Inferior parietal cortex (tissue), 1 donor: Measurements from ENCODE around the gene ZNF383.
"Not testable (repeated sequence)": the region's sequence is repeated elsewhere in the genome, so short reads cannot be mapped to it uniquely, and the experiment has no call there.

Experiments
- DNase-seq: peaks from one replicate; pipeline ENCODE4 v3.0.0-alpha.2; 2016; ENCODE audit errors: extremely low spot score

Gene ZNF383

GRCh38 chr19:37217775-37218591 lies at the start of gene ZNF383:
Gene ZNF383, plus strand, starts transcription at chr19:37218214. Its CDS starts 12,240 bp downstream, at chr19:37230454.
- peak; percentile 95 for DNase-seq

GRCh38 chr19:37172368-37173366 lies 45.3 kb upstream of the ZNF383 start, which contains the start of gene ZNF585A:
Gene ZNF585A, minus strand, starts transcription at chr19:37172695. Its CDS starts 2,785 bp downstream, at chr19:37169910.
- DNase-seq, result peak; percentile 99

GRCh38 chr19:37186071-37186470 lies 31.9 kb upstream of the ZNF383 start:
- DNase-seq, result not testable (repeated sequence)

DNA sequence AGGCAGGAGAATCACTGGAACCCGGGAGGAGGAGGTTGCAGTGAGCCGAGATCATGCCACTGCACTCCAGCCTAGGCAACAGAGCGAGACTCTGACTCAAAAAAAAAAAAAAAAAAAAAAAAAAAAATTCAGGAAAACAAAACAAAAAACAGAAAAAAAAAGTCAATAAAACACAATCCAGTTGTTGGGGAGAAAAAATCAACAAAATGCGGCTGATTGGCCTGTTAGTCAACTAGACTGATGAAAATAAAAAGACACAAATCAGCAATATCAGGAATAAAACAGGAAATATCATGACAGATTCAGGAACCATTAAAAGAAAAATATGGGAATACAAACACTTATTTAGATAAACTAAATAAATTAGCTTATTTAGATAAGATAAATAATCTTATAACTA lies 22.8 kb upstream of the ZNF383 start:
- not testable (repeated sequence) for DNase-seq

- DNase-seq, result not testable (repeated sequence)
Observed at GRCh38 chr19:37197115-37197514, 20.9 kb upstream of the ZNF383 start.

DNA sequence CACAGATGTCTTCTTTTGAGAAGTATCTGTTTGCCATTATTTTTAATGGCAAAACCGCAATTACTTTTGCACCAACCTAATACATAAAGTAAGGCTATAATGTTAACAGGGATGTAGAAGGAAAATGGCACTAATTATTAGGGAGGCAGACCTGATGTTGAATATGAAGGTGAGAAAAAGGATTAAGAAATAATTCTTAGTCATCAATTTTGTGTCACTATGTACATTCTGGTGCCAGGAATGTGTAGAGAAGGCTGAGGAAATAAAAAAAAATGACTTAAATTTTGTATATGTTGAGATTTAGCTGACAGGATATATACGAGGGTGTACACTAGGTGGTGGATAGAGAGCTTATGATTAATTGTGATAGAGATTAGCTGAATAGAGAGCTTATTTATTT lies 20.2 kb upstream of the ZNF383 start:
- no peak for DNase-seq

DNA sequence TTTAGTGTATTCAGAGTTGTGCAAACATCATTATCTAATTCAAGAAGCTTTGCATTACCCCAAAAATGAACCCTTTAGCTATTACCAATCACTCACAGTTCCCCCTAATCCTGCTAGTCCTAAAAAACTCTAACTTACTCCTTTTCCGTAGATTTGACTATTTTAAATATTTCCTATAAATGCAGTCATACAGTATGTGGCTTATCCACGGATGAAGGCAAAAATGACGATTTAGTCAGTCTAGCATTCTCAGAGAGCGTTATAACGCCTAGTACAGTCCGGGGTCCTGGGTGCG lies 587 bp upstream of the ZNF383 start:
- DNase-seq, result no peak

- DNase-seq, result no peak
Observed at GRCh38 chr19:37218592-37218935, 550 bp downstream of the ZNF383 start.

- DNase-seq, result no peak
Observed at GRCh38 chr19:37220383-37220782, 2.4 kb downstream of the ZNF383 start.

DNA sequence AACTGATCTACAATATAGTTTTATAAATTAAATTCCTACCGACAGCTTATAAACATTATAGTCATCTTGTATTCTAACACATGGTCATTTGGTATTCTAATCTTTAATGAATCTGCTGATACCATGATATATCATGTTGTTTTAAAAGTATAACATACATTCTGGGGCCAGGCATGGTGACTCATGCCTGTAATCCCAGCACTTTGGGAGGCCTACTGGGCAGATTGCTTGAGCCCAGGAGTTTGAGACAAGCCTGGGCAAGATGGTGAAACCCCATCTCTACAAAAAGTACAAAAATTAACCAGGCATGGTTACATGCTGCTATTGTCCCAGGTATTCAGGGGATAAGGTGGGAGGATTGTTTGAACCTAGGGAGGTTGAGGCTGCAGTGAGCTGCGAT lies 3.1 kb downstream of the ZNF383 start:
- no peak for DNase-seq

DNA sequence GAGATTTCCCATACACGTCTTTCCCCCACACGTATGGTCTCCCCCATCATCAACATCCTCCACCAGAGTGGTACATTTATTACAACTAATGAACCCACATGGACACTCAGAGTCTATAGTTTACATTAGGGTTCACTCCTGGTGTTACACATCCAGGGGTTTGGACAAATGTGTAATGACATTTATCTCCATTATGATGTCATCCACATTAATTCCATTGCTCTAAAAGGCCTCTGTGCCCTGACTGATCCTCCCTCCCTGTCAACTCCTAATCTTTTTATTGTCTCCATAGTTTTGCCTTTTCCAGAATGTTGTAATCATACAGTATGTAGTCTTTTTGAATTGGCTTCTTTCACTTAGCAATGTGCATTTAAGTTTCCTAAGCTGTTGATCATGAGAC lies 8.2 kb downstream of the ZNF383 start:
- DNase-seq, result no peak

GRCh38 chr19:37227996-37228395 lies 10.0 kb downstream of the ZNF383 start:
- no peak for DNase-seq

DNA sequence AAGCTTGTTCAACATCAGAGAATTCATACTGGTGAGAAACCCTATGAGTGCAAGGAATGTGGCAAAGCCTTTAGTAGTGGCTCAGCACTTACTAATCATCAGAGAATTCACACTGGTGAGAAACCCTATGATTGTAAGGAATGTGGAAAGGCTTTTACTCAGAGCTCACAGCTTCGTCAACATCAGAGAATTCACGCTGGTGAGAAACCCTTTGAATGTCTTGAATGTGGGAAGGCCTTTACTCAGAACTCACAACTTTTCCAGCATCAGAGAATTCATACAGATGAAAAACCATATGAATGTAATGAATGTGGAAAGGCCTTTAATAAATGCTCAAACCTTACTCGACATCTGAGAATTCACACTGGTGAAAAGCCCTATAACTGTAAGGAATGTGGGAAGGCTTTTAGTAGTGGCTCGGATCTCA lies 25.2 kb downstream of the ZNF383 start:
- DNase-seq, result no peak

DNA sequence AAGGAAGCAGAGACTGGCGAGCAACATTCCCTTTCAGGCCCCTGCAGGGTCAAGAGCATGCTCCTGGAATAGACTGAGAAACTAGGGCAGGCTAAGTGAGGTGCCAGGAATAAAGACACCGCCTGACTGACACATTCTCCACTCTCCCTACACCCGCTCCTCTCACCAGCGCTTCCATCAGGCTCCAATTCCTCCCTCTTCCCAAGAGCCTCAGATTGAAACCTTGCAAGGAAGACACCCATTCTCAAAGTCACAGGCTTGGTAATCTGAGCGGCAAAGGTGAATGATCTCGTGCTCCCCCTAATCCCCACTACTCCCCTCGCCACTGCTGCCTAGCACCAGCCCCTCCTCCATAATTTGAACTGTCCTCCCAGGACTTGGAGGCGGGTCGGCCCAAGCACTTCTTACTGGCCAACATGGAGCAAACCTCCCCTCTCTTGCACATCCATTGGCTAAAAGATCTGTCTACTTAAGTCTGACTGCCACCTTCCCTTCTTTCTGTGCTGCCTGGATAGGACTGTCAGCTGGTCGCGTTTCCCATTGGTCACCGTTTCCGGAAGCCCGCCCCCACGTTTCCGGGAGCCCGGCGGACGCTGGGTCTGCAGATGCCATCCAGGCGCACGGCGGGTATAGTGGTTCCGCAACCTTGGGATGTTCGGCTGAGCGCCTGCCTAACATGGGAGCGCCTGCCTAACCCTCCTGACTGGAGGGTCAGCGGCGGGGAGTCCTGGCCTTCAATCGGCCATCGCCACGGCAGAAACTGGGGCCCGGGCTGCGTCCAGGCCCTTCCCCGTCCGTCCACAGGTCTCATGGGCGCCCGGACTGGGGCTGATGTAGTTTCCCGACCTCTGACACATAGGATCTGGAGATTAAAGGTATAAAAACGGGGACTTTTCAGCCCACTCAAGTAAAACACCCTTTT lies 33.6 kb downstream of the ZNF383 start:
- peak; percentile 97 for DNase-seq

DNA sequence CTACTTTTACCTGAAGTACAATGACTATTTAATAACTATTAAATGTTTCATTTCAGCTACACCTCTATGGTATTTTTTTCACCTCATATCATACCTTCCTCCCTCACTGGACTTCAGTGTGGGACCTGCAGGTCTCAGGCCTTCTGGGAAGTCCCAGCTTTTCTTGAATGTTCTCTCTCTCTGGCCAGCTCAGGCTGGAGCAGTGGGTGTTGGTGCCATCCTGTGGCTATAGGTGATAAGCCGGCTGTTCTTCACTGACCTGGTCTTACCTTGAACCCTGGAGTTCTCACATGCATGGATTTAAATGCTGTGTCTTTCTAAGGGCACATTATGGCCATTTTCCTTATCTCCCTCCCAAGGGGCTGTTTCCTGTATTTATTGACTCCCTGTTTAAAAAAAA lies 45.0 kb downstream of the ZNF383 start:
- DNase-seq, result not testable (repeated sequence)

DNA sequence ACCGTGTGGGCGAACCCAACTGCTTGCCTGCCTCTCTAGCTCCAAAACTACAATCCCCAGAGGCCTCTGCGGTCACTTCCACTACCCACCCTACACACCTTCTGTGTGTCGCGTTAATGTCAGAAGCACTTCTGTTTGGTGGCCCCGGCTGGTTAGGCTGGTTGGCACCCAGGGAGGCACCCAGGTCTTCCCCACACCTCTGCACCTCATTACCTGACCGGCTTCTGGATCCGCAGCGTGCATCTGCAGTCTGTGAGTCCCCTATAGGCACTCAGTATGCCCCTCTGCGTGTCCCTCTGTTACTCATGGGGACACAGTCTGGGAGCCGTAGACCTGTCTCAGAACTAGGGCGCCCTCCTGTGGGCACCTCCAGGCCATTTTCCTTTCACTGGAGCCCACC lies 49.0 kb downstream of the ZNF383 start:
- DNase-seq, result not testable (repeated sequence)

GRCh38 chr19:37267755-37268154 lies 49.7 kb downstream of the ZNF383 start:
- not testable (repeated sequence) for DNase-seq

DNA sequence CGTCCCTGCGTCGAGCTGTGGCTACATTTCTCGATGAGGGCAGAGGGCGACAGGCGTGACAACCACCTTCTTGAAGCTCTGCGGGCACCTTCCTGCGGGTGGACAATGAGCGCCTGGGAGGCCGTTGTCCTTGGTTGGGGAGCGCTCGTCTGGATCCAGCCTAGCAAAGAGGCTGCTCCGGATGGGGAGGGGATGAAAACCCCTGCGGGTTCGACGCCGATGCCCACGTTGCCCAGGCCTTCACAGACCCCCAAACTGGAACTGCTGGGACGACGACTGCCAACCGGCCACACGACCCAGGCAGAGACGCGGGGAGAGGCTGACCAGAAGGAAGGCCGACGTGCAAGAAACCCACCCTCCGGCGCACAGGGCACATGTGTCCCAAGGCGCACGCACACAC lies 62.6 kb downstream of the ZNF383 start:
- DNase-seq, result not testable (repeated sequence)

DNA sequence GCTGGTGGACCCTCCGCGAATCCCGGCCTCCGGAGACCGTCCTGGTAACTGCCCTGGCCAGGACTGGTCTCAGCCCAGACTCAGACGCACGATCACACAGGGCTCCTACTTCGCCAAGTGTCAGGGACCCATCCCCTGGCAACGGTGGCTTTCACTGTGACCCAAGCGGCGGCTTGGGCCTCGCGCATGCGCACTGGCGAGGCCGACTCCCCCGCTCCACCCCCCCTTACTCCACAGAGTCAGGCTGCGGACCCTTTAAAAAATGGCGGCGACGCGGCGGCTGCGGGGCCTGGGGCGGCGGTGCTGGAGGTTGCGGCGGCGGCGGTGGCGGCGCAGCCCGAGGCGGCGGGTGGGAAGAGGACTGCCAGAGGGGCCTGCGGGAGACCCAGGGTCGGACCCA lies 66.0 kb downstream of the ZNF383 start:
- DNase-seq, result not testable (repeated sequence)

DNA sequence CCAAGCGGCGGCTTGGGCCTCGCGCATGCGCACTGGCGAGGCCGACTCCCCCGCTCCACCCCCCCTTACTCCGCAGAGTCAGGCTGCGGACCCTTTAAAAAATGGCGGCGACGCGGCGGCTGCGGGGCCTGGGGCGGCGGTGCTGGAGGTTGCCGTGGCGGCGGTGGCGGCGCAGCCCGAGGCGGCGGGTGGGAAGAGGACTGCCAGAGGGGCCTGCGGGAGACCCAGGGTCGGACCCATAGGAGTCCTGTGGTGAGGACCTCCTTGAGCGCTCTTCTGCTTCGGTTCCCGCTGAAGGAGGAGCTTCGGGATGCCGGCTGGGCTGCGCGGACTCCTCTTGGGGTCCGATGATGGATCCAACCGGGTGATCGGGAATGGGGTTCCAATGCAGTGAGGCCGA lies 71.2 kb downstream of the ZNF383 start:
- DNase-seq, result not testable (repeated sequence)
